Posterior cingulate gyrus (tissue), 11 donors: ENCODE data around the gene CDK8.
"Not testable (repeated sequence)": the region's sequence is repeated elsewhere in the genome, so short reads cannot be mapped to it uniquely, and the experiment has no call there.

Experiments
- DNase-seq, 10 donors: peaks; one replicate each; pipeline versions ENCODE4 v3.0.0 to v3.0.0-alpha.2; 2020 to 2021; ENCODE audit warnings: mixed read lengths in 3 of 10
- intact Hi-C: fragments of 100-400 bp; cut with DNase I; formaldehyde crosslinking; loops from one replicate; pipeline ENCODE4 v1.15.1; 2023

The CDK8 gene

DNA sequence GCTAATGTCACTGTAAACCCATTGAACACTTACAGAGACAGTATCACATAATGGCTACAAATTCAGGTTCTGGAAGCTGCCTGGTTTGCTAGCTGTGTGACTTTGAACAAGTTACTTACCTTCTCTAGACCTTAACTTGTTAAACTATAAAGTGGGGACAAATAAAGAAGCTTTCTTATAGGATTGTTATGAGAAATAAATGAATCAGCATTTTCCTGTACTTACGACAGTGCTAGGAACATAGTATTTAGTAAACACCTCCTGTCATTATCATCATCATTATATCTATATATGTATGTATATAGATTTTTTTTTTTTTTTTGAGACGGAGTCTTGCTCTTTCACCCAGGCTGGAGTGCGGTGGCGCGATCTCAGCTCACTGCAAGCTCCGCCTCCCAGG lies 54.9 kb downstream of the CDK8 start:
- DNase-seq = no peak
- intact Hi-C loops = no loop called here

DNA sequence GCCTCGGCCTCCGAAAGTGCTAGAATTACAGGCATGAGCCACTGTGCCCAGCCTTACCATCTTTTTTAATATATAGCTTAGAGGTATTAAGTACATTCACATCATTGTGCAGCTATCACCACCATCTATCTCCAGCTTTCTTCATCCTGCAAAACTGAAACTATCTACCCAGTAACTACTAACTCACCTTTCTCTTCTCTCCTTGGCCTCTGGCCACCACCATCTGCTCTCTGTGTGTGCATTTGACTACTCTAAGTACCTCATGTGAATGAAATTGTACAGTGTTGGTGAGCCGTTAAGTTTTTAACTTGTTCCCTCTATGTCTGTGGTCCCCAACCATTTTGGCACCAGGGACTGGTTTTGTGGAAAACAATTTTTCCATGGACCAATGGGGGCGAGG lies 56.1 kb downstream of the CDK8 start:
- intact Hi-C loops = no loop called here
- DNase-seq = no peak

DNA sequence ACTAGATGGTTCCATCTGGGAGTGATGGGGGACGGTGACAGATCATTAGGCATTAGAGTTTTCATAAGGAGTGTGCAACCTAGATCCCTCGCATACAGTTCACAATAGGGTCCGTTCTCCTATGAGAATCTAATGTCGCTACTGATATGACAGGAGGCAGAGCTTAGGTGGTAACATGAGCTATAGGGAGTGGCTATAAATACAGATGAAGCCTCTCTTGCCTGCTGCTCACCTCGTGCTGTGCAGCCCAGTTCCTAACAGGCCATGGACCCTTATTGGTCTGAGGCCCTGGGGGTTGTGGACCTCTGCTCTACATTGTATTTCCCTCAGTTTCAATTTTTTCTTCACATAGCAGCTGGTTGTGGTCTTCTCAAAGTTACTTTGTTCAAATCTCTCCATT lies 56.5 kb downstream of the CDK8 start:
- intact Hi-C loops = no loop called here
- DNase-seq = no peak

DNA sequence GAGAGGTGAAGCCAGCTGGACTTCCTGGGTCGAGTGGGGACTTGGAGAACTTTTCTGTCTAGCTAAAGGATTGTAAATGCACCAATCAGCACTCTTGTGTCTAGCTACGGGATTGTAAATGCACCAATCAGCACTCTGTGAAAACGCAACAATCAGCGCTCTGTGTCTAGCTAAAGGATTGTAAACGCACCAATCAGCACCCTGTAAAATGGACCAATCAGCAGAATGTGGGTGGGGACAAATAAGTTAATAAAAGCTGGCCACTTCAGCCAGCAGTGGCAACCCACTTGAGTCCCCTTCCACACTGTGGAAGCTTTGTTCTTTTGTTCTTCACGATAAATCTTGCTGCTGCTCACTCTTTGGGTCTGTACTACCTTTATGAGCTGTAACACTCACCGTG lies 58.1 kb downstream of the CDK8 start:
- intact Hi-C loops, DNase-seq: not testable (repeated sequence)

DNA sequence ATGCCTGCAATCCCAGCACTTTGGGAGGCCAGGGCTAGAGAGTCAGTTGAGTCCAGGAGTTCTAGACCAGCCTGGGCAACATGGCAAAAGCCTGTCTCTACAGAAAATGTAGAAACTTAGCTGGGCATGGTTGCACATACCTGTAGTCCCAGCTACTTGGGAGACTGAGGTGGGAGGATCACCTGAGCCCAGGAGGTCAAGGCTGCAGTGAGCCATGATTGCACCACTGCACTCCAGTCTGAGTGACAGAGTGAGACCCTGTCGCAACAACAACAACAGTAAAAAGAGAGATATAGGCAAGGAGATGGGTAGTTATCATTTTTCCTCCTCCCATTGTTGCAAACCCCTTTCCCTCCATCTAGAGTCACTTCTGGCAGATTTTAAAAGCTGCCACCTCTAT lies 62.2 kb downstream of the CDK8 start:
- intact Hi-C loops, DNase-seq: not testable (repeated sequence)

DNA sequence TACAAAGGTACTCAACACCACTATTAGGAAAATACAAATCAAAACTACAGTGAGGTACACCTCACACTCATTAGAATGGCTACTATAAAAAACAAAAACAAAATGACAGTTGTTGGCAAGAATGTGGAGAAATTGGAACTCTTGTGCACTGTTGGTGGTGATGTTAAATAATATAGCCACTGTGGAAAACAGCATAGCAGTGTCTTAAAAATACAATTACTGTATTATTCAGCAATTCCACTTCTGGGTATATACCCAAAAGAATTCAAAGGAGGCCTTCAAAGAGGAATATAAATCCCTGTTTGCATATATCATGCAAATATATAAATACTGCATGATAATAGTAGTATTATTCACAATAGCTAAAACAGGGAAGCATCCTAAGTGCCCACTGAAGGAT lies 66.8 kb downstream of the CDK8 start:
- intact Hi-C loops = no loop called here
- no peak for DNase-seq

DNA sequence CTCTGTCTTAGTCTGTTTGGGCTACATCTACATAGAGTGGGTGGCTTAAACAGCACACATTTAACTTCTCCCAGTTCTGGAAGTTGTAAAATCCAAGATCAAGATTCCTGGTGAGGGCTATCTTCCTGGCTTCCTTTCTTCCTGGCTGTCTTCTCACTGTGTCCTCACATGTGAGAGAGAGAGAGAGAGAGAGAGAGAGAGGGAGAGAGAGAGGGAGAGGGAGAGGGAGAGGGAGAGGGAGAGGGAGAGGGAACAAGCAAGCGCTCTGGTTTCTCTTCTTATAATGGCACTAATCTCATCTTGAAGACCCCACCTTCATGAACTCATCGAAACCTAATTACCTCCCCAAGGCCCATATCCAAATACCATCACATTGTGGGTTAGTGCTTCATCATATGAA lies 69.2 kb downstream of the CDK8 start:
- intact Hi-C loops = no loop called here
- no peak for DNase-seq

DNA sequence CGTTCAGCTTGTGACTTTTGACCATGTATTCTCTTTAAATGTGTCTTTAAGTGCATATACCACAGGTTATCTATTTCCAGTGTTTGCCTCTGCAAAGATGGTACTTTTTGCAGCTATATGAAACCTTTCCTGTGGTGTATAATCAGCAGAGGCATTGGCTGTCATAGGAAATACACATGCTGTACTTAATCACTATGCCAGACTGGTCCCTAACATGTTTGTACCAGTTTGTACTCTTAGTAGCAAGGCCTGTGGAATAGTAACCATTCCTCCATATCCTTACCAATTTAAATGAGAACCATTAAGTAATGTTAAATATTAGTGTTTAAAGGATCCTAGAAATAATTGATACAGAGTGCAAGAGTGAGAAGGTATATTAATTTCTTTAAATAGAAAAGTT lies 69.8 kb downstream of the CDK8 start:
- intact Hi-C loops = no loop called here
- no peak for DNase-seq

DNA sequence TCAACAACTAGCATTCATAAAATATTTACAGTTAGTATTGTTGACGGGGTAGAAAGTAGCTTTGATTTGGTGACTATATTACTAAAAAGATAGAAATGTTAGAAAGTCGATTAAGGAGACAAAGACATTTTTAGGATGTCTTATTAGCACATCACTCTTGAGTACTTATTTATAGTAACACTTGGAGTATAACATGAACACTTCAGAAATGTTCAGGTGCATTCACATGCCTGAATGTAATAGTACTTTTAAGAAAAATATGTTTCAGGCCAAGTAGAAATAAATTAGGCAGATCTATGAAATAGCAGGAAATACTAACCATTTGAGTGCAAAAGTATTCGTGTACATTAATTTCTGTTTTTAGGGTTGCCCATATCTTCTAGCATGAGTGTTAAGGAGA lies 70.4 kb downstream of the CDK8 start:
- no peak for DNase-seq
- intact Hi-C loops = no loop called here

DNA sequence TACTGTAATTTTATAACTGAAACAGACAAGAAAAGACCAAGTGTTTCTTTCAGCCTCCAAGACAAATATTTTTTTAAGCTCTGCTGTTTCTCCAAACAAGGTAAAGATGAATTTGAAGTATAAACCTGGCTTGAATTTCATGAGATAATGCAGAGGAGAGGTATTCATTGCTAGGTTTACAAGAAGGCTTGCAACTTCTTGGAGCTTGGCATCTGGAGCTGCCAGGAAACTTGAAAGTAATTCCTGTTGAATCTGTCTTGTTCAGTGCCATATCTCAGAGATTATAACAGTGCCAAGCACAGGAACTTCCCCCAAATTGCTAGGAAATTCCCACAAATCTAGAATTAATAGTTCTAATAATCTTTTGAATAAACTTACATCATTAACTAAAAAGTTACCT lies 70.9 kb downstream of the CDK8 start:
- DNase-seq = no peak
- intact Hi-C loops = no loop called here

DNA sequence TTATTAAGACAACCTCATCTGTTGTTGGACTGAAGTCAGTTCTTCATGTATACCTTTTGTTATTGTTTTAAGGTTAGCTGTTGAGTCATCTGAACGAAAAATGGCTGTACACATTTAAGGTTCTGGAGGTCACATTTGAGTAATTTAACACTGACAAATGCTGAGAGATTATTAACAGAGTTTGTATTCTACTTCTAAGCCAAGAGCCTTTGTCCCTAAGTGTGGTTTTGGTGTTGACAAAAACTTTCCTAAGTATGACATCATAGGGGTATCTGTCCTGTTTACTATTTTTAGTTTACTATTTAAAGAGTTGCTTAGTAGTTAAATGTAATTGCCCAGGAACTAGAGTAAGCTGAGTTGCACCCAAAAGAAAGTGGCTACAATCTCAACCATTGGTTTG lies 71.9 kb downstream of the CDK8 start:
- intact Hi-C loops = no loop called here

DNA sequence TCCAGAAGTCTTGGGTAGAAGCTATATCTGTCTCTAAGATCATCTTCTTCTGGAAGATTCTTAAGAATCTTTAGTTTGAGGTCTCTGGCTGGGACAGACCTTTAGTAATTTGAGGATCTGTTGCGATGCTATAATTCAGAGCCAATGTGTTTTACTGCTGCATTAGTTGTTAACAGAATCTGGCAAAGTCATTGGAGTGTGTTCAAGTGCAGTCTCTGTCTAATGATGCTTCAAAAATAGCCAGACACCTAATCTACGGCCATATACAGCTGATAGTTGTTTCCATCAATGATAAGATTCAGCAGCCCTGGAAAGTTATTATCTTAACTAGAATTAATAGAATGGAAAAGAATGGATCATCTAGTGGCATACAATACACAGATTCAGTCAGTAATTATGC lies 72.6 kb downstream of the CDK8 start:
- no peak for DNase-seq
- intact Hi-C loops = no loop called here

More for the DNA sequence above, 71.9 kb downstream of the CDK8 start:
- no peak for DNase-seq

DNA sequence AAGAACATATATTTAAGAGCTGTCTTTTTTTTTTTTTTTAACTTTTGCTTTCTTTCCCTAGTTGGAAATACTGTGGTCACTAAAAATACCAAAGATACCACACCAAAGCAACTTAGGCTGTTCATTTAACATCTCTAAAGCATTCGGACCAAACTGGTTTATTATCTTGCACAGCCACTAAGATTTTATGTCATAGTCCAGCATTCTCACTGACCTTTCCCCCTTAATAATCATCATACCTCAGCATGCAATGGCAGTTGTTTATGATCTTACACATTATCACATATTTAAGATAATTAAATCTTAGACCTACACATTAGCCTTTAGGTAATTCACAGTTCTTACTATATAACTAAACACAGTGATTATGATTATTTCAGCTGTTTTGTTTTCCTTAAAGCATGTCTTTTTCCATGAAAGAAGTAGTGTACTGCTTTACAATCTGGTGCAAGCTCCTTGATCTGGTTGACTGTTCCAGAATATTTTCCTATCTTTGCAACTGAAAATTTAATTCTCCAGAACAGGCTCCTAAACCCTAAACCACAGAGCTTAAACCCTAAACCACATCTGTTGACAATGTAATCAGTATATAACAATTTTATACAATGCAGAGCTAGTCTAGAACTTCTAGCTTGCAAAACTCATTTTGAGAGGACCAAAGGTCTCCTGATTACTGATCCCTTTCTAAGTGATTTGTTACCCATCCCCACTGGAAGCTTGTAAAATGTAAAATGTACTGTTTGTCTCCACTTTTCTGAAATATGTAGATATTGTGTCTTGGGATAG lies 74.2 kb downstream of the CDK8 start:
- intact Hi-C loops = no loop called here
- no peak for DNase-seq

DNA sequence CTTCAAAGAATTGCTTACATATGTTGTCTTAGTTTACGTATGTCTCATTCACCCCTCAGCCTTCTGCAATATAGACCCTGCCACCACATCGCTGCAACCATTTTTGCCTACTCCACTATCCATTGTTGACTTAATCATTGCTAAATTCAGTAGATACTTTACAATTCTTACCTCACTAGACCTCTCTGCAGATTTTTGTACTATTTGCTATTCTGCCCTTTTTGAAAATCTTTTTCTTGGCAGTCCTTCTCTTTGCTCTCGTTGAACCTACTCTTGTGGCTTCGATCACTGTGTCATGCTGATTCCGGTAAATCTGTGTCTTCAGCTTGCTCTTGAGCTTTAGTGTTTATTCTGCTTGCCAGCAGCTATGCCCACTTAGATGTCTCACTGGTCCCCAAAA lies 81.2 kb downstream of the CDK8 start:
- intact Hi-C loops = no loop called here
- DNase-seq = no peak

DNA sequence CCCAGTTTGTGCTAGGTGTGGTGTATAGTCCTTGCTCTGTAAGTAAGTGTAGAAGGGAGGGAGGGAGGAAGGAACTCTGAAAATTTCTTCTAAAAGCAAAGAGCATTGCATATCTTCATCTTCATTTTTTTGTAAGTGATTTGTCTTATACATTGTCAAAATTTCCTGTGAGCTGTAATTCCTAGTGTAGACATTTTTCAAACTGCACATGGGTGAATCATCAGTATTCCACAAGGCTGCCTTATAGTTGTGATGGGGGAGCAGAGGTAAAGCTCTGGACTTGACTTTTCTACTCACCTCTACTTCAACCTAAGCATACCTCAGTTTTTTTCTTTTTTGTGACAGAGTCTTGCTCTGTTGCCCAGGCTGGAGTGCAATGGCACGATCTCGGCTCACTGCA lies 86.9 kb downstream of the CDK8 start:
- intact Hi-C loops = no loop called here
- DNase-seq = no peak

DNA sequence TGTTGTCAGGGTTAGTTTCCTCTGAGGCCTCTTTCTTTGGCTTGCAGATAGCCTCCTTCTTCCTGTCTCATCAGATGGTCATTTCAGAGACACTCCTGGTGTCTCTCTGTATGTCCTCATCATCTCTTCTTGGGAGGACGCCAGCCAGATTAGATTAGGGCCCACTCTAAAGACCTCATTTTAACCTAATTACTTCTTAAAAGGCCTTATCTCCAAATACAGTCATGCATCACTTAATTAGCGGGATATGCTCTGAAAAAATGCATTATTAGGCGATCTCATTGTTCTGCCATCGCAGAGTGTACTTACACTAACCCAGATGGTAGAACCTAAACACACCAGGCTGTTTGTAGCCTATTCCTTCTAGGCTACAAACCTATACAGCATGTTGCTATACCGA lies 89.0 kb downstream of the CDK8 start:
- intact Hi-C loops = no loop called here
- DNase-seq = no peak

DNA sequence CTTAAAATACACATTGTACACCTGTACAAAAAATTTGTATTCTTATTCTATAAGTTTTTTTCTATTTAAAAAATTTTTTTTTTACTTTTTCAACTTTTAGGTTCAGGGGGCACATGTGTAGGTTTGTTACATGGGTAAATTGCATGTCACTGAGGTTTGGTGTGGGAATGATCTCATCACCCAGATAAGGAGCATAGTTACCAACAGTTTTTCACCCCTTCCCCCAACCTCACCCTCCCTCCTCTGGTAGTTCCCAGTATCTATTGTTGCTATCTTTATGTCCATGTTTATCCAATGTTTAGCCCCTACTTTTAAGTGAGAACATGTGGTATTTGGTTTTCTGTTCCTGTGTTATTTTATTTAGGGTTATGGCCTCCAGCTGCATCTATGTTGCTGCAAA lies 89.9 kb downstream of the CDK8 start:
- intact Hi-C loops = no loop called here
- no peak for DNase-seq

DNA sequence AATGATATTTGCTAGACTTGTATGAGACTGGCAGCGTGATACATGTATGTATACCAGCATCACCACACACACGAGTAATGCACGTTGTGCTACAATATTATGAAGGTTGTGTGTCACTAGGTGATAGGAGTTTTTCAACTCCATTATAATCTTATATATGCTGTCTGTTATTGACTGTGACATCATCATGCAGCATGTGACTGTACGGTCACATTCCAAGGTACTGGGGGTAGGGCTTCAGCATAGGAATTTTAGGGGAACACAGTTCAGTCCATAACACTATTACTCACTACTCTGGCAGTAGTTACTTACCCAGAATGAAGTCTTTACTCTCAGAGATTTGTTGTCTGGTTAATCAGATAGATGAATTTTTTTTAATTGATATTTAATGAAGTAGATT lies 91.1 kb downstream of the CDK8 start:
- intact Hi-C loops = no loop called here
- DNase-seq = no peak

DNA sequence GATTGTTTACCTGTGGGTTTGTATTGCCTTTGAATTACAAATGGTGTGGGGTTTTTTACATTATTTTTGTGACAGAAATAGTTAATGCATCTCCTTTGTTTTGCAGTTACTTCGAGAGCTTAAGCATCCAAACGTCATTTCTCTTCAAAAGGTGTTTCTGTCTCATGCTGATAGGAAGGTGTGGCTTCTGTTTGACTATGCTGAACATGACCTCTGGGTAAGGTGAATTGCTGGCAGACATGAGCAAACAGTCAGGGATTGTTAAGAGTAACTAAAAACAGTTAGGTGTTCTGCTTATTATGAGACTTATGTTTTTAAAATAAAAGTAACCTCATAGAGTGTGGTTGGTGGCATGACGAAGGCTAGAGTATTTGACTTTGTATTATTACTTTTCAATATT lies 95.0 kb downstream of the CDK8 start:
- intact Hi-C loops = no loop called here
- no peak for DNase-seq

DNA sequence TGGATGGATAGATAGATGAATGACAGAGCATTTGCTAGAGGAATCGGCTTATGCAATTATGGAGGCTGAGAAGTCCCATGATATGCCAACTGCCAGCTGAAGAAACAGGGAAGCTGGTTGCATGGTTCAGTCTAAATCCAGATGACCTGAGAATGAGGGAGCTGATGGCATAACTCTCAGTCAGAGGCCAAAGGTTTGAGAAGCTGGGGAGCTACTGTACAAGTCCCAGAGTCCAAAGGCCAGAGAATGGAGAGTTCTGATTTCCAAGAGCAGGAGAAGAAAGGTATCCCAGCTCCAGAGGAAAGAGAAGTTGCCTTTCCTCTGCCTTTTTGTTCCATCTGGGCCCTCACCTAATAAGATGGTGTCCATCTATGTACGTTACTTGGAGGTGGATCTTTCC lies 108.3 kb downstream of the CDK8 start:
- intact Hi-C loops = no loop called here
- no peak for DNase-seq

DNA sequence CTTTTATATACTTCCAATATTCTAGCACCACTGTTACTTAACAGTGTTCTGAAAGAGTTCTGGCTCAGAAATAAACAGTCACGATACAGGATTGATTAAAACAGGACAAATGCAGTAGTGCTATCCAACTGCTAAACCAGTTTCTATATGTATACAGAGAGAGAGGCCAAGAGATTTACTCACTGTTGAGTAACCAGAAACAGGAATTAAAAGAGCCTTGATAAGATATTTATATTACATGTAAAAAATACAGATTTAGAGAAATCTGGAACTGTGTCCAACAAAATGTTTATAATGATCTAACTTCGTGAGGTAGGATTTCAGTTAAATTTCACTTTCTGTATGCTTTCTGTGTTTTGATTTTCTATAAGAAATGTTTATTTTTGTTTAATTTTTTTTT lies 116.6 kb downstream of the CDK8 start:
- intact Hi-C loops = no loop called here
- no peak for DNase-seq

DNA sequence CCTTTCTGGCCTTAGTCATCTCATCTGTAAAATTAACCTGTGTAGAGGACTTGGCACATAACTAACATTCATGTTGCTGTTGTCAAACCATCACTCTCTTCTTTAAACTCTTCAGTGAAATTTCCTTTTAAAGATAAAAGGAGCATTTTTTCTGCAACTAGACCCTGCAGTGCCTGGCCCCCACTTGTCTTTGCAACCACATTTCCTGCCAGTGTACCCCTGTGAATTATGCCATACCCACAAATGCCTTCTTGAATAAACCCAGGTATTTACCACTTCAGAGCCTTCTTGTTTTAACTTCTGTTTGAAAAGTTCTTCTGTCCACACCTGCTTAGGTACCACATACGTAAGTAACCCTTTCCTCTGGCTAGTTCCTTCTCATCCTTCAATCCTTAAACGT lies 118.8 kb downstream of the CDK8 start:
- DNase-seq = no peak
- intact Hi-C loops = no loop called here

DNA sequence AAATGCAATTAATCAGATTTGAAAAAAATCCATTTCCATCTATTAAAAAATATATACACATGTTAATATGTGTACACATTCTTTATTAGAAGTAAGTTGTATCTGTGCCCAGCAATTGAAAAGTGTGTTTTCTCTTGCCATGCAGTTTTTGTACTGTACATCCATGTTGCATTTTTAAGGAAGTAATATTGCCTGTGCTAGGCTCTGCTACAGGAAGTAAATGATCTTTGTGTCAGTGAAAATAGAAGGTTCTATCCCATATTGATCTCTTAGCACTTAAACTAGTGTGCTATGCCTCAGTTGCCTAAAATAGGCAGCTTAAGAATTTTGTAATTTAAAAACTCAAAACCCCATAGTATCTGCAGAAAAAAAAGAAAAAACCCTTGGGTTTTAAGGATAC lies 122.5 kb downstream of the CDK8 start:
- no peak for DNase-seq
- intact Hi-C loops = no loop called here
